Left hindlimb (tissue), 1 donor: ENCODE data around the gene BTRC.
"Not testable (repeated sequence)": the region's sequence is repeated elsewhere in the genome, so short reads cannot be mapped to it uniquely, and the experiment has no call there.

Experiments used
- DNase-seq: peaks from one replicate; pipeline ENCODE4 v3.0.0-alpha.2; 2018

Gene BTRC

GRCh38 chr10:101388676-101389276 lies 34.8 kb downstream of the BTRC start:
- no peak for DNase-seq

GRCh38 chr10:101389532-101389931 lies 35.6 kb downstream of the BTRC start:
- DNase-seq, result not testable (repeated sequence)

DNA sequence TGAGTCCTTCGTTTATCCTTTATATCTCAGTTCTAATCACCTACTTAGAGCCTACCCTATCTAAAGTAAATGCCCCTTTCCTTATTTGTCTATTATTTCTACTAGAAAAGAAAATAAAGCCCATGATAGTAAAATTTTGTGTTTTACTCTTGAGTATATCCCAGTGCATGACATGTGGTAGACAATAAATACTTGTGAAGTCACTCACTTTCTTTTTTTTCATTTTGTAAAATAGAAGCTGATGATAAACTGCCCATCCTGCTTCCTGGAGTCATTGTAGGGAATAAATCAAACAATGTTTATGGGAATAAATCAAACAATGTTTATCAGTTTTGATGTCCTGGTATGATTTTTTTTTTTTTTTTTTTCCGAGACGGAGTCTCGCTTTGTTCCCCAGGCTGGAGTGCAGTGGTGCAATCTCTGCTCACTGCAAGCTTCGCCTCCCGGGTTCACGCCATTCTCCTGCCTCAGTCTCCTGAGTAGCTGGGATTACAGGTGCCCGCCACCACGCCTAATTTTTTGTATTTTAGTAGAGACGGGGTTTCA lies 36.1 kb downstream of the BTRC start:
- DNase-seq, result no peak

DNA sequence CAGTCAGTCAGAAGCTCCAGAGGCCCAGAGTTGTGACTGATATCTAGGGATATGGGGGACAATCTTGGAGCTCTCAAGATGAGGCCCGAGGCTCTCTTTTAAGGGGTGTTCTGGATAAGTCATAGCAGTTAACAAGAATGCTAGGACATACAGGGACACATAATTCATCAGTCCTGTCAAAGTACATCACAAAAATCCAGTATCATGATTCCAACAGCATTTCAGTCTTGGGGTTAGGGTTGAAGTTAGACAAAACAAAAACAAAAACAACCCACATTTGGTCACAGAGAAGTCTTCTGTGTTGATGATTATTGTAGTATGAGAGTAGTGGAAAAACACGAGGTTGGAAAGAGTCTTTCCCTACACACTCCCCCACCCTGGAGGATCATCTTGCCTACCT lies 39.4 kb downstream of the BTRC start:
- DNase-seq, result no peak

DNA sequence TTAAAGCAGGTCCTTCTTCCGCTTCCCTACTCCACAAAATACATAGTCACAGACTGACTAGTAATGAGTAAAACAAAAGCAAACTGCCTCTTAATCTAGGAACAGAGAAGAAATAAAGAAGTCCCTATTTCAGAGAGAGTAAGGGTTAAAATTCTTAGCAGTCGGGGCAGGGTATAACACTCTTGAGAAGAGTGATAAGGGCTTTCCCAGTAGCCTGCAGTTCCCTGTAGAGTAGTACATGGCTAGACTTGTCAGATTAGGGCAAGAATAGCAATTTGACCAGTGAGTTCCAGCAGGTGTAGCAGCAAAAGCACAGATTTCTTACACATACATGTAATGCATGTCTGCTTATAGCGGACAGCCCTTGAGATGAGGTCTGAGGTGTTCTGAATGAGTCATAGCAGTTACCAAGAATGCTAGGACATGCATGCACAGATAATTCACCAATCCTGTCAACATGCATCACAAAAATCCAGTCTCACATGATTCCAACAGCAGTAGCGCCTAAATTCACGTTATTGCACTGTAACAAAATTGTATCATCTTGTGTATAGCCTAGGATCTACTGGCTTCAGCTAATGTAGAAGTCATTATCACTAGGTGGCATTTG lies 40.7 kb downstream of the BTRC start:
- DNase-seq, result no peak

- peak; percentile 33 for DNase-seq
Measured at GRCh38 chr10:101397140-101397539, 43.2 kb downstream of the BTRC start.

DNA sequence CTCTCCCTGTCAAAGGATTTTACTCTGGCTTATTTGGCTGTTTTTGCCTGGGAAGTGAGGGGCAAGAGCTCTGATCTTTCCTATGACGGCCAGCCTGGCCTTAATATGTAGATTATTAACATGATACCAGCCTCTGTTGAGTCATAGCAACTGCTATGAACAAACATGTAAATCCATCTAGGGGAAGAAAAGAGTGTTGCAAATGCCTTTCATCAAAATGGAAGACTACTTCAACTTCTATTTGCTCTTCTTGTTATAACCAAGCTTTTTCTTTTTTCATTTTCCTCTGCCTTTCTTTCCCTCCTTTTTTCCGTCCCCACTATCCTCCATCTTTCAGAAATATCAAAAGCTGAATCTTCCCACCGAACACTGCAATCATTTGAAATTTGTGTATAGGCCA lies 46.6 kb downstream of the BTRC start:
- no peak for DNase-seq

- DNase-seq, result no peak
Measured at GRCh38 chr10:101402711-101403110, 48.7 kb downstream of the BTRC start.

- DNase-seq, result no peak
Measured at GRCh38 chr10:101403161-101403560, 49.2 kb downstream of the BTRC start.

GRCh38 chr10:101405001-101405400 lies 51.0 kb downstream of the BTRC start:
- DNase-seq, result no peak

DNA sequence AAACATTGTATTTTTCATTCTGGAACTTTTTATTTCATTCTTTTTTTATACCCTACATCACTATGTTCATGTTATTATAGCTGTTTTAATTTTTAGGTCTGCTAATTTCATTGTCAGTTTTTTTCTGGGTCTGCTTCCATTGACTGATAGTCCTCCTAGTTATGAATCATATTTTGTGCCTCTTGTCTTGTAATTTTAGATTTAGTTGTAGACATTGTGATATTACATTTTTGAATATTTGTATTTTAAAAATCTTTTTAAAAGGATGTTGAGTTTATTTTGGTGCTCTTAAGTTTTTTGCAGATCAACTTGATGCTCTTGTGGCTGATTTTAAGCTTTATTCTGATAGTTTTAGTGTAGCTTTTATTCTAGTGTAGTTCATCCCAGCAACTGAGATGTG lies 57.6 kb downstream of the BTRC start:
- no peak for DNase-seq

DNA sequence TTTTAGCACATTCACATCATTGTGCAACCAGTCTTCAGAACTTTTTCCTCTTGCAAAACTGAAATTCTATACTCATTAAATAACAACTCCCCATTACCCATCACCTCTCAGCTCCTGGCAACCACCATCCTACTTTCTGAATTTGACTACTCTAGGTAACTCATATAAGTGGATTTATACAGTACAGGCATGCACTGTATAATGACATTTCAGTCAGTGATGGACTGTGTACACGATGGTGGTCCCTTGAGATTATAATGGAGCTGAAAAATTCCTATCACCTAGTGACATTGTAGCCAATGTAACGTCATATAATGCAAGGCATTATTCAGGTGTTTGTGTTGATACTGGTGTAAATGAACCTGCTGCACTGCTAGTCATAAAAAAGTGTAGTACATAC lies 60.1 kb downstream of the BTRC start:
- no peak for DNase-seq

GRCh38 chr10:101415884-101416283 lies 61.9 kb downstream of the BTRC start:
- no peak for DNase-seq

- DNase-seq, result not testable (repeated sequence)
Measured at GRCh38 chr10:101421967-101422366, 68.0 kb downstream of the BTRC start.

GRCh38 chr10:101425535-101425934 lies 71.6 kb downstream of the BTRC start:
- DNase-seq, result no peak

GRCh38 chr10:101428036-101428435 lies 74.1 kb downstream of the BTRC start:
- DNase-seq, result no peak

- DNase-seq, result no peak
Measured at GRCh38 chr10:101429423-101429822, 75.5 kb downstream of the BTRC start.

- DNase-seq, result no peak
Measured at GRCh38 chr10:101436302-101436701, 82.3 kb downstream of the BTRC start.

- no peak for DNase-seq
Measured at GRCh38 chr10:101438881-101439391, 85.0 kb downstream of the BTRC start.

- DNase-seq, result peak; percentile 34
Measured at GRCh38 chr10:101441541-101442455, 87.8 kb downstream of the BTRC start.

GRCh38 chr10:101442456-101442800 lies 88.5 kb downstream of the BTRC start:
- no peak for DNase-seq

GRCh38 chr10:101444058-101444898 lies 90.3 kb downstream of the BTRC start:
- no peak for DNase-seq

DNA sequence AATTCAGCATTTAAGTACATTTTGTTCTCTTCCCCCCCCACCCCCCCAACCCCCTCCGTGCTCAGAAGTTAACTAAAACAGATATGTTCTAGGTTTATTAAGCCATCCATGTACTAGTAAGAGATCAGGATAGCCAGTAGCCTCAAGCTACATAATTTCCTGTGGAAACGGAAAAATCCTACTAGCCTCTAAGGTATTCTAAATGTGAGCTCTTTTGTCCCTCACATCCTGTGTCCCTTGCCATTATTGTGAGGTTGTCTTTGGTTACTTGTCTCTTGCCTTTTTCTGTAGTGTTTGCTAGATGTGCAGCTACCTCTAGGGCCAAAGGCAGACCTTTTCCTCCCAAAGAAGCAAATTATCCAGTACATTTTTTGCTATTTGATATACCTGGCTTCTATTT lies 92.1 kb downstream of the BTRC start:
- no peak for DNase-seq
